H1 (cell line): Measurements from ENCODE around the gene SLC2A1. TPM values are rescaled to one million over a fixed set of nuclear protein-coding genes. Genes with fewer than 3 reads are reported as not detected.

ENCODE experiments used
- CTCF ChIA-PET: fragments of 300-600 bp; sonication (Branson Sonifier 250); formaldehyde crosslinking; loops from one replicate; lab custom pipeline; 2021; ENCODE audit not compliant: partially characterized antibody; lab: Charles Lee
- POLR2A ChIA-PET: fragments of 300-600 bp; sonication (Branson Sonifier 250); formaldehyde crosslinking; loops from one replicate; lab custom pipeline; 2021; ENCODE audit warnings: inconsistent platforms; ENCODE audit not compliant: partially characterized antibody; lab: Charles Lee
- DNase-seq, 2 experiments: peaks; one replicate each; pipeline versions ENCODE4 v3.0.0 to v3.0.0-alpha.2; 2010 to 2022; ENCODE audit warnings: low spot score in 2 of 2, low read depth in 1 of 2, mixed read lengths in 1 of 2
- FAIRE-seq: peaks from 2 replicates; lab custom pipeline; 2011; peaks lifted over from hg19 to GRCh38; lab: Jason Lieb, UNC
- H2AFZ ChIP-seq: 2 replicates; pipeline ENCODE4 v1.8.1; 2012; ENCODE audit warnings: low read length, inconsistent platforms
- H2AK5ac ChIP-seq: 2 replicates; pipeline ENCODE4 v1.6.1; 2013; ENCODE audit warnings: low read depth, low read length
- H2BK120ac ChIP-seq: replicated peaks from 2 replicates; pipeline ENCODE3; 2013; ENCODE audit warnings: low read depth, low read length, inconsistent platforms
- H2BK12ac ChIP-seq: 2 replicates; pipeline ENCODE4 v1.6.1; 2013; ENCODE audit warnings: low read depth, low read length
- H2BK15ac ChIP-seq: 2 replicates; pipeline ENCODE4 v1.6.1; 2013; ENCODE audit warnings: low read length
- H2BK20ac ChIP-seq: 2 replicates; pipeline ENCODE4 v1.6.1; 2013; ENCODE audit warnings: low read length
- H2BK5ac ChIP-seq: 2 replicates; pipeline ENCODE4 v1.6.1; 2013; ENCODE audit warnings: low read depth, low read length
- H3K14ac ChIP-seq: 2 replicates; pipeline ENCODE4 v1.6.1; 2013; ENCODE audit warnings: inconsistent platforms; ENCODE audit not compliant: insufficient read length
- H3K18ac ChIP-seq: 2 replicates; pipeline ENCODE4 v1.6.1; 2013; ENCODE audit warnings: low read length; ENCODE audit errors: extremely low read depth
- H3K23ac ChIP-seq: 2 replicates; pipeline ENCODE4 v1.6.1; 2013; ENCODE audit warnings: inconsistent platforms; ENCODE audit not compliant: insufficient read length
- H3K23me2 ChIP-seq: 2 replicates; pipeline ENCODE4 v1.6.1; 2013; ENCODE audit warnings: low read depth, low read length
- H3K27ac ChIP-seq: 2 replicates; pipeline ENCODE4 v1.6.1; 2011; ENCODE audit warnings: low read depth, low read length, inconsistent platforms
- H3K27me3 ChIP-seq, 4 experiments: replicated peaks in 1 of 4; 1 replicate in 1 of 4; 2 replicates in 3 of 4; pipeline versions ENCODE4 v1.6.1 to v1.8.1; 2011 to 2013; ENCODE audit warnings: low read length in 3 of 4, mild to moderate bottlenecking in 3 of 4, inconsistent platforms in 2 of 4, mixed read lengths in 2 of 4, moderate library complexity in 1 of 4; ENCODE audit not compliant: control insufficient read depth in 3 of 4, insufficient read depth in 3 of 4; ENCODE audit errors: extremely low read depth in 1 of 4
- H3K36me3 ChIP-seq, 4 experiments: 2 replicates each; pipeline versions ENCODE4 v1.6.1 to v1.8.1; 2011 to 2013; ENCODE audit warnings: mild to moderate bottlenecking in 4 of 4, low read length in 3 of 4, moderate library complexity in 2 of 4, control low read depth in 1 of 4, inconsistent platforms in 1 of 4; ENCODE audit not compliant: insufficient read depth in 4 of 4, control insufficient read depth in 2 of 4
- H3K4ac ChIP-seq: replicated peaks from 2 replicates; pipeline ENCODE3; 2013; ENCODE audit warnings: low read length, low read depth, mixed read lengths, inconsistent platforms; ENCODE audit not compliant: insufficient read length
- H3K4me1 ChIP-seq, 4 experiments: replicated peaks in 1 of 4; 1 replicate in 1 of 4; 2 replicates in 3 of 4; pipeline versions ENCODE4 v1.6.1 to v1.8.1; 2011 to 2013; ENCODE audit warnings: low read length in 3 of 4, inconsistent platforms in 2 of 4, mixed read lengths in 1 of 4; ENCODE audit not compliant: insufficient read depth in 4 of 4, control insufficient read depth in 3 of 4
- H3K4me2 ChIP-seq, 2 experiments: 2 replicates each; pipeline versions ENCODE4 v1.6.1 to v1.8.1; 2011 to 2013; ENCODE audit warnings: low read depth in 2 of 2, low read length in 2 of 2, control low read depth in 1 of 2, inconsistent platforms in 1 of 2, mild to moderate bottlenecking in 1 of 2; ENCODE audit not compliant: insufficient read depth in 1 of 2
- H3K4me3 ChIP-seq, 4 experiments: fragments of 200-600, 300-600 bp in 1 of 4; sonication (generic), shearing (Covaris generic), sonication (Bioruptor Twin) in 1 of 4; 2 replicates each; pipeline versions ENCODE4 v1.5.1 to v1.8.1; 2011 to 2016; ENCODE audit warnings: low read length in 4 of 4, low read depth in 3 of 4, control low read depth in 2 of 4, inconsistent platforms in 2 of 4, mild to moderate bottlenecking in 2 of 4, mixed read lengths in 1 of 4, moderate library complexity in 1 of 4; ENCODE audit not compliant: insufficient read depth in 2 of 4; ENCODE audit errors: extremely low read depth in 1 of 4
- H3K56ac ChIP-seq: replicated peaks from 2 replicates; pipeline ENCODE3; 2013; ENCODE audit warnings: low read depth, mild to moderate bottlenecking, mixed read lengths, low read length, inconsistent platforms; ENCODE audit not compliant: insufficient read length
- H3K79me1 ChIP-seq: 2 replicates; pipeline ENCODE4 v1.6.1; 2013; ENCODE audit warnings: low read depth, low read length, control low read depth
- H3K79me2 ChIP-seq, 2 experiments: 2 replicates each; pipeline versions ENCODE4 v1.6.1 to v1.8.1; 2012 to 2013; ENCODE audit warnings: low read length in 2 of 2, mild to moderate bottlenecking in 2 of 2, inconsistent platforms in 1 of 2; ENCODE audit not compliant: insufficient read depth in 2 of 2, control insufficient read depth in 1 of 2
- H3K9ac ChIP-seq, 4 experiments: replicated peaks in 1 of 4; 1 replicate in 1 of 4; 2 replicates in 3 of 4; pipeline versions ENCODE4 v1.6.1 to v1.8.1; 2011 to 2013; ENCODE audit warnings: low read depth in 3 of 4, low read length in 3 of 4, control low read depth in 2 of 4, mild to moderate bottlenecking in 2 of 4, moderate library complexity in 2 of 4, inconsistent platforms in 1 of 4; ENCODE audit errors: extremely low read depth in 1 of 4
- H3K9me3 ChIP-seq, 2 experiments: 2 replicates each; pipeline versions ENCODE4 v1.6.1 to v1.8.1; 2012 to 2013; ENCODE audit warnings: mild to moderate bottlenecking in 2 of 2, moderate library complexity in 2 of 2, control low read depth in 1 of 2, inconsistent platforms in 1 of 2, low read depth in 1 of 2, low read length in 1 of 2, mixed read lengths in 1 of 2; ENCODE audit not compliant: insufficient read depth in 2 of 2
- H4K20me1 ChIP-seq, 2 experiments: replicated peaks in 1 of 2; 2 replicates each; pipeline versions ENCODE3 to v1.8.1; 2011 to 2013; ENCODE audit warnings: inconsistent platforms in 2 of 2, low read length in 2 of 2, mild to moderate bottlenecking in 1 of 2; ENCODE audit not compliant: insufficient read depth in 2 of 2, control insufficient read depth in 1 of 2
- H4K5ac ChIP-seq: 2 replicates; pipeline ENCODE4 v1.6.1; 2013; ENCODE audit warnings: low read length, low read depth, mixed read lengths, inconsistent platforms; ENCODE audit not compliant: insufficient read length
- H4K8ac ChIP-seq: 2 replicates; pipeline ENCODE4 v1.8.0; 2013; ENCODE audit warnings: mild to moderate bottlenecking, moderate library complexity, low read length, inconsistent platforms; ENCODE audit not compliant: insufficient read depth; ENCODE audit errors: extremely low read depth
- H4K91ac ChIP-seq: replicated peaks from 2 replicates; pipeline ENCODE3; 2013; ENCODE audit warnings: low read length, mixed read lengths, inconsistent platforms; ENCODE audit not compliant: insufficient read length
- CHD2 ChIP-seq: IDR thresholded peaks from 2 replicates; pipeline ENCODE4 v1.6.1; 2012; ENCODE audit warnings: low read length, improper control_type of control experiment
- HDAC2 ChIP-seq, 2 experiments: fragments of 300-600 bp in 1 of 2; sonication (generic) in 1 of 2; IDR thresholded peaks; 2 replicates each; pipeline ENCODE4 v1.6.1; 2011 to 2012; ENCODE audit warnings: low read depth in 2 of 2, low read length in 2 of 2, mild to moderate bottlenecking in 2 of 2, moderate library complexity in 2 of 2, borderline replicate concordance in 1 of 2, inconsistent platforms in 1 of 2
- RAD21 ChIP-seq, 2 experiments: IDR thresholded peaks in 1 of 2; conservative IDR thresholded peaks in 1 of 2; 2 replicates each; pipeline ENCODE4 v1.6.1; 2011; ENCODE audit warnings: low read depth in 2 of 2, low read length in 2 of 2, improper control_type of control experiment in 1 of 2, inconsistent platforms in 1 of 2, mild to moderate bottlenecking in 1 of 2, moderate library complexity in 1 of 2
- SRF ChIP-seq: IDR thresholded peaks from 2 replicates; pipeline ENCODE4 v1.6.1; 2011; ENCODE audit warnings: mild to moderate bottlenecking, low read depth, low read length, moderate library complexity
- YY1 ChIP-seq: IDR thresholded peaks from 2 replicates; pipeline ENCODE4 v1.6.1; 2011; ENCODE audit warnings: low read depth, mild to moderate bottlenecking, low read length
- polyA plus RNA-seq, 7 experiments: library from polyadenylated mRNA; depleted of rRNA in 3 of 7; stranded (reverse) in 5 of 7; unstranded in 2 of 7; fragments of >200 nt in 5 of 7; fragments of 200-250 nt in 2 of 7; gene quantifications; 1 replicate in 5 of 7; 2 replicates in 1 of 7; 4 replicates in 1 of 7; pipeline versions ENCODE4 v1.2.1 to v1.2.3, GENCODE V29; 2011 to 2013; ENCODE audit warnings: missing spikeins in 2 of 7, mixed read lengths in 2 of 7
- total RNA-seq: library from RNA; stranded (reverse); fragmentation: NEBNext Ultra II Directional; extraction: Animal tissue kit (Norgen Biotek cat#: 25700); gene quantifications from 2 replicates; pipeline ENCODE4 v1.2.1, GENCODE V29; 2021

The SLC2A1 gene
- total and polyA plus RNA-seq, 2 of the 8 experiments (the other 6 are each of a cell fraction or from before 2014, with no cell fraction given) = 230 to 308 TPM

DNA sequence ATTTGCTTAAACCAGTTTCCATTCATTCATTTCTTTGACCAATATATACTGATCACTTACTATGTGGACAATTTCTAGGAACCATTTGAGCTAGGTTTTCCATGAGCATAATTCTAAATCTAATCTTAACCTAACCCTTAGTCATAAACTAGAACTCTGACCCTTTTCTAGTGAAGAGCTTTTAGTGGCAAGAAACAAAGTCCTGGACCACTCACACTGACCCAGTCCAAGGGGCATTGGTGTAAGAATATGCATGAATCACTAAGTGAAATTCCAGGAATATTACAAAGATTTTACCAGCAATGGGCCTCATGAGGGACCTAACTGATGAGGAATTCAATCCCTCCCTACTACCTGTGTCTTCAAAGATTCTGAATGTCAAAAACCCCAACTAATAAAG, 40.6 kb upstream of the SLC2A1 start:
- no peak for FAIRE-seq
- H2BK5ac ChIP-seq = no peak overlapping the region
- H3K4me1 ChIP-seq = peaks cover 0 to 4% (median 0%) of the 10 kb centered on the region in 4 experiments; a peak in 1 of 7 replicates
- no peak overlapping the region for H2BK20ac ChIP-seq
- no peaks in the 10 kb centered on the region for H3K9me3 ChIP-seq
- no peak overlapping the region for H2AFZ ChIP-seq
- no peak overlapping the region for H2BK120ac ChIP-seq
- no peak overlapping the region for H3K23ac ChIP-seq
- H3K4ac ChIP-seq = no peak overlapping the region
- H4K5ac ChIP-seq = no peak overlapping the region
- no peaks in the 10 kb centered on the region for H3K27me3 ChIP-seq
- H3K79me2 ChIP-seq = no peaks in the 10 kb centered on the region
- no peak overlapping the region for H3K56ac ChIP-seq
- no peak overlapping the region for H3K4me3 ChIP-seq
- no peaks in the 10 kb centered on the region for H3K36me3 ChIP-seq
- no peaks in the 10 kb centered on the region for H3K79me1 ChIP-seq
- no peaks in the 10 kb centered on the region; the same call in 1 of the 2 replicates for H3K23me2 ChIP-seq
- no peaks in the 10 kb centered on the region for H4K20me1 ChIP-seq
- no peak overlapping the region for H3K9ac ChIP-seq
- TF ChIP-seq HDAC2 (IDR thresholded peaks at IDR 0.05; ENCODE audit: borderline replicate concordance in 1 of 2, low read depth in 2 of 2, low read length in 2 of 2) (no peak), CHD2 (no peak), RAD21 (IDR thresholded peaks at IDR 0.05 in 1 of 2, conservative IDR thresholded peaks at IDR 0.05 in 1 of 2; ENCODE audit: low read depth in 2 of 2, low read length in 2 of 2) (no peak), YY1 (no peak), SRF (no peak)
- DNase-seq = no peak
- CTCF ChIA-PET = interaction anchor here (1.0 kb wide), 1 partner anchor 74 kb away, joined by 3 read pairs; no protein-coding TSS in a partner anchor
- no peak overlapping the region for H3K4me2 ChIP-seq
- no peak overlapping the region for H3K27ac ChIP-seq
- H3K18ac ChIP-seq = no peak overlapping the region
- no peak overlapping the region for H4K91ac ChIP-seq
- H2AK5ac ChIP-seq = no peak overlapping the region
- no peak overlapping the region for H3K14ac ChIP-seq
- no peak overlapping the region for H4K8ac ChIP-seq
- H2BK15ac ChIP-seq = no peak overlapping the region
- POLR2A ChIA-PET = interaction anchor here (1.8 kb wide), 1 partner anchor 10 kb away, joined by 6 read pairs; no protein-coding TSS in a partner anchor
- H2BK12ac ChIP-seq = 0 out of 2 replicates have a peak overlapping the region, but pooled peaks have one; percentile 39
